Measurements from ENCODE around the gene IRAG1.
"Not testable (repeated sequence)": the region's sequence is repeated elsewhere in the genome, so short reads cannot be mapped to it uniquely, and the experiment has no call there.

Gene IRAG1

GRCh38 chr11:10680279-10680678, 13.3 kb downstream of the IRAG1 start:
- H3K4me3 ChIP-seq (ENCODE audit: insufficient read depth, low read depth, low read length); H3K9me3 ChIP-seq (ENCODE audit: control insufficient read depth, low read length); H3K36me3 ChIP-seq (ENCODE audit: control insufficient read depth, insufficient read depth, low read length); H3K4me1 ChIP-seq (ENCODE audit: control insufficient read depth, insufficient read depth, low read length); H3K27ac ChIP-seq (ENCODE audit: insufficient read depth, low read depth, low read length, poor library complexity, severe bottlenecking); H3K27me3 ChIP-seq (ENCODE audit: control insufficient read depth, insufficient read depth, low read length, poor library complexity, severe bottlenecking): not testable (repeated sequence)
- WGBS, 2 experiments, result 89 to 93% methylated on average over 1 of the region's 1 CpG

- Histone ChIP-seq H3K27me3 (ENCODE audit: control insufficient read depth, insufficient read depth, low read length, poor library complexity, severe bottlenecking) (no peaks in the 10 kb centered on the region), H3K36me3 (ENCODE audit: control insufficient read depth, insufficient read depth, low read length) (no peaks in the 10 kb centered on the region), H3K27ac (ENCODE audit: insufficient read depth, low read depth, low read length, poor library complexity, severe bottlenecking) (no peak overlapping the region), H3K4me3 (ENCODE audit: insufficient read depth, low read depth, low read length) (no peak overlapping the region), H3K4me1 (ENCODE audit: control insufficient read depth, insufficient read depth, low read length) (no peaks in the 10 kb centered on the region), H3K9me3 (ENCODE audit: control insufficient read depth, low read length) (no peaks in the 10 kb centered on the region)
- WGBS, 2 experiments, result 67 to 69% methylated on average over 4 of the region's 4 CpGs
Measured at GRCh38 chr11:10679644-10680043, 13.9 kb downstream of the IRAG1 start.

- H3K9me3 ChIP-seq (ENCODE audit: control insufficient read depth, low read length), result no peaks in the 10 kb centered on the region
- WGBS, 2 experiments, result 83 to 90% methylated on average over 5 of the region's 5 CpGs
- no peak overlapping the region for H3K4me3 ChIP-seq (ENCODE audit: insufficient read depth, low read depth, low read length)
- H3K4me1 ChIP-seq (ENCODE audit: control insufficient read depth, insufficient read depth, low read length), result no peaks in the 10 kb centered on the region
- H3K27ac ChIP-seq (ENCODE audit: insufficient read depth, low read depth, low read length, poor library complexity, severe bottlenecking), result no peak overlapping the region
- H3K27me3 ChIP-seq (ENCODE audit: control insufficient read depth, insufficient read depth, low read length, poor library complexity, severe bottlenecking), result no peaks in the 10 kb centered on the region
- no peaks in the 10 kb centered on the region for H3K36me3 ChIP-seq (ENCODE audit: control insufficient read depth, insufficient read depth, low read length)
Measured at GRCh38 chr11:10678101-10678500, 15.5 kb downstream of the IRAG1 start.

- Histone ChIP-seq H3K27me3 (ENCODE audit: control insufficient read depth, insufficient read depth, low read length, poor library complexity, severe bottlenecking) (no peaks in the 10 kb centered on the region), H3K4me3 (ENCODE audit: insufficient read depth, low read depth, low read length) (no peak overlapping the region), H3K4me1 (ENCODE audit: control insufficient read depth, insufficient read depth, low read length) (no peaks in the 10 kb centered on the region), H3K27ac (ENCODE audit: insufficient read depth, low read depth, low read length, poor library complexity, severe bottlenecking) (no peak overlapping the region), H3K36me3 (ENCODE audit: control insufficient read depth, insufficient read depth, low read length) (no peaks in the 10 kb centered on the region), H3K9me3 (ENCODE audit: control insufficient read depth, low read length) (no peaks in the 10 kb centered on the region)
- WGBS, 2 experiments, result 92% methylated on average over 3 of the region's 3 CpGs
Measured at GRCh38 chr11:10676919-10677318, 16.6 kb downstream of the IRAG1 start.

GRCh38 chr11:10674911-10675440, 18.6 kb downstream of the IRAG1 start:
- Histone ChIP-seq H3K27me3 (ENCODE audit: control insufficient read depth, insufficient read depth, low read length, poor library complexity, severe bottlenecking) (no peaks in the 10 kb centered on the region), H3K27ac (ENCODE audit: insufficient read depth, low read depth, low read length, poor library complexity, severe bottlenecking) (no peak overlapping the region), H3K4me1 (ENCODE audit: control insufficient read depth, insufficient read depth, low read length) (no peaks in the 10 kb centered on the region), H3K9me3 (ENCODE audit: control insufficient read depth, low read length) (no peaks in the 10 kb centered on the region), H3K4me3 (ENCODE audit: insufficient read depth, low read depth, low read length) (no peak overlapping the region), H3K36me3 (ENCODE audit: control insufficient read depth, insufficient read depth, low read length) (no peaks in the 10 kb centered on the region)
- WGBS, 2 experiments, result 76 to 81% methylated on average over 10 of the region's 10 CpGs

- Histone ChIP-seq H3K36me3 (ENCODE audit: control insufficient read depth, insufficient read depth, low read length) (no peaks in the 10 kb centered on the region), H3K4me3 (ENCODE audit: insufficient read depth, low read depth, low read length) (no peak overlapping the region), H3K27me3 (ENCODE audit: control insufficient read depth, insufficient read depth, low read length, poor library complexity, severe bottlenecking) (no peaks in the 10 kb centered on the region), H3K27ac (ENCODE audit: insufficient read depth, low read depth, low read length, poor library complexity, severe bottlenecking) (no peak overlapping the region), H3K4me1 (ENCODE audit: control insufficient read depth, insufficient read depth, low read length) (no peaks in the 10 kb centered on the region), H3K9me3 (ENCODE audit: control insufficient read depth, low read length) (no peaks in the 10 kb centered on the region)
- 73 to 75% methylated on average over 6 of the region's 6 CpGs for WGBS, 2 experiments
Measured at GRCh38 chr11:10674440-10674855, 19.1 kb downstream of the IRAG1 start.

GRCh38 chr11:10673501-10674062, 20.0 kb downstream of the IRAG1 start:
- Histone ChIP-seq H3K27ac (ENCODE audit: insufficient read depth, low read depth, low read length, poor library complexity, severe bottlenecking) (no peak overlapping the region), H3K4me3 (ENCODE audit: insufficient read depth, low read depth, low read length) (no peak overlapping the region), H3K27me3 (ENCODE audit: control insufficient read depth, insufficient read depth, low read length, poor library complexity, severe bottlenecking) (no peaks in the 10 kb centered on the region), H3K4me1 (ENCODE audit: control insufficient read depth, insufficient read depth, low read length) (no peaks in the 10 kb centered on the region), H3K36me3 (ENCODE audit: control insufficient read depth, insufficient read depth, low read length) (no peaks in the 10 kb centered on the region), H3K9me3 (ENCODE audit: control insufficient read depth, low read length) (no peaks in the 10 kb centered on the region)
- 87 to 89% methylated on average over 5 of the region's 6 CpGs for WGBS, 2 experiments

GRCh38 chr11:10670099-10670498, 23.5 kb downstream of the IRAG1 start:
- Histone ChIP-seq H3K9me3 (ENCODE audit: control insufficient read depth, low read length) (no peaks in the 10 kb centered on the region), H3K27me3 (ENCODE audit: control insufficient read depth, insufficient read depth, low read length, poor library complexity, severe bottlenecking) (no peaks in the 10 kb centered on the region), H3K27ac (ENCODE audit: insufficient read depth, low read depth, low read length, poor library complexity, severe bottlenecking) (no peak overlapping the region), H3K4me1 (ENCODE audit: control insufficient read depth, insufficient read depth, low read length) (no peaks in the 10 kb centered on the region), H3K4me3 (ENCODE audit: insufficient read depth, low read depth, low read length) (no peak overlapping the region), H3K36me3 (ENCODE audit: control insufficient read depth, insufficient read depth, low read length) (no peaks in the 10 kb centered on the region)
- 94 to 95% methylated on average over 4 of the region's 4 CpGs for WGBS, 2 experiments

GRCh38 chr11:10669258-10670033, 24.1 kb downstream of the IRAG1 start:
- H3K36me3 ChIP-seq (ENCODE audit: control insufficient read depth, insufficient read depth, low read length), result no peaks in the 10 kb centered on the region
- no peaks in the 10 kb centered on the region for H3K9me3 ChIP-seq (ENCODE audit: control insufficient read depth, low read length)
- no peaks in the 10 kb centered on the region for H3K4me1 ChIP-seq (ENCODE audit: control insufficient read depth, insufficient read depth, low read length)
- H3K27me3 ChIP-seq (ENCODE audit: control insufficient read depth, insufficient read depth, low read length, poor library complexity, severe bottlenecking), result no peaks in the 10 kb centered on the region
- no peak overlapping the region for H3K4me3 ChIP-seq (ENCODE audit: insufficient read depth, low read depth, low read length)
- no peak overlapping the region for H3K27ac ChIP-seq (ENCODE audit: insufficient read depth, low read depth, low read length, poor library complexity, severe bottlenecking)
- WGBS, 2 experiments, result 90 to 91% methylated on average over 5 of the region's 5 CpGs

- Histone ChIP-seq H3K4me3 (ENCODE audit: insufficient read depth, low read depth, low read length) (no peak overlapping the region), H3K4me1 (ENCODE audit: control insufficient read depth, insufficient read depth, low read length) (no peaks in the 10 kb centered on the region), H3K9me3 (ENCODE audit: control insufficient read depth, low read length) (no peaks in the 10 kb centered on the region), H3K36me3 (ENCODE audit: control insufficient read depth, insufficient read depth, low read length) (no peaks in the 10 kb centered on the region), H3K27ac (ENCODE audit: insufficient read depth, low read depth, low read length, poor library complexity, severe bottlenecking) (no peak overlapping the region), H3K27me3 (ENCODE audit: control insufficient read depth, insufficient read depth, low read length, poor library complexity, severe bottlenecking) (no peaks in the 10 kb centered on the region)
- WGBS, 2 experiments, result 90 to 92% methylated on average over 2 of the region's 2 CpGs
Measured at GRCh38 chr11:10667521-10667885, 26.1 kb downstream of the IRAG1 start.
